Transverse colon (tissue), 4 donors: ENCODE results near the gene USP24. TPM values are rescaled to one million over a fixed set of nuclear protein-coding genes. Genes with fewer than 3 reads are reported as not detected.

Experiments used
- DNase-seq: peaks from one replicate; pipeline ENCODE4 v3.0.0-alpha.2; 2019
- H3K27ac ChIP-seq, 4 donors: fragments of 200-600 bp; sonication (generic); 2 replicates each; pipeline ENCODE4 v1.5.1; 2016 to 2018; ENCODE audit warnings: inconsistent platforms in 4 of 4
- H3K27me3 ChIP-seq: fragments of 200-600 bp; sonication (generic); 2 replicates; pipeline ENCODE4 v1.5.1; 2017; ENCODE audit warnings: inconsistent platforms
- H3K36me3 ChIP-seq, 4 donors: fragments of 200-600 bp; sonication (generic); 2 replicates each; pipeline ENCODE4 v1.5.1; 2017 to 2019; ENCODE audit warnings: inconsistent platforms in 4 of 4
- H3K4me1 ChIP-seq, 4 donors: fragments of 200-600 bp; sonication (generic); 2 replicates each; pipeline ENCODE4 v1.5.1; 2017 to 2020; ENCODE audit warnings: inconsistent platforms in 4 of 4
- H3K4me3 ChIP-seq, 4 donors: fragments of 200-600 bp; sonication (generic); 1 replicate in 1 of 4; 2 replicates in 3 of 4; pipeline versions ENCODE4 v1.5.1 to v1.6.1; 2017 to 2019; ENCODE audit warnings: inconsistent platforms in 4 of 4
- H3K9me3 ChIP-seq, 2 donors: fragments of 200-600 bp; sonication (generic); 2 replicates each; pipeline ENCODE4 v1.5.1; 2017 to 2019; ENCODE audit warnings: inconsistent platforms in 2 of 2
- EP300 ChIP-seq: sonication (generic); formaldehyde crosslinking; IDR thresholded peaks from one replicate; pipeline ENCODE4 v1.6.1; 2017; ENCODE audit warnings: antibody characterized with exemption, low read depth
- POLR2A ChIP-seq: fragments of 450-650 bp; IDR thresholded peaks from one replicate; pipeline ENCODE4 v1.6.1; 2016; ENCODE audit warnings: antibody characterized with exemption, mild to moderate bottlenecking, moderate library complexity
- POLR2AphosphoS5 ChIP-seq, 3 donors: sonication (generic); formaldehyde crosslinking; IDR thresholded peaks; one replicate each; pipeline ENCODE4 v1.6.1; 2016; ENCODE audit warnings: antibody characterized with exemption in 3 of 3
- WGBS, 2 donors: methylation state at CpG; one replicate each; pipeline ENCODE4 v1.1.5; 2018; ENCODE audit warnings: low coverage in 1 of 2; 5-methylcytosine and 5-hydroxymethylcytosine counted together
- in situ Hi-C, 4 donors: fragments of 200-750 bp; cut with MboI; loops; one replicate each; pipeline versions ENCODE4 v1.15.0 to v1.15.1; 2017; ENCODE audit warnings: low sequenced_read_pairs in 3 of 4, low pct_ligation_motif_present in 1 of 4, low pct_unique_long_range_greater_than_20kb in 1 of 4
- intact Hi-C: fragments of 100-400 bp; cut with DNase I; formaldehyde crosslinking; loops from one replicate; pipeline ENCODE4 v1.15.1; 2023; ENCODE audit warnings: low total_unique reads
- total RNA-seq, 4 donors: library from RNA; depleted of rRNA; stranded (reverse); fragments of >200 nt; gene quantifications; one replicate each; pipeline ENCODE4 v1.1.0, GENCODE V29; 2016
- TF ChIP-seq, protein P1 (sequence below), 5 experiments: fragments of 200-600 bp in 3 of 5; fragments of 450-650 bp in 2 of 5; sonication (generic) in 3 of 5; IDR thresholded peaks; 1 replicate in 2 of 5; 2 replicates in 3 of 5; pipeline ENCODE4 v1.5.1; 2016 to 2017; ENCODE audit warnings: antibody characterized with exemption in 5 of 5, inconsistent platforms in 3 of 5, mild to moderate bottlenecking in 2 of 5, moderate library complexity in 1 of 5

Gene USP24
- total RNA-seq, 4 donors from 2014 or later = 30.7 to 79.4 (median 48.9) TPM

DNA sequence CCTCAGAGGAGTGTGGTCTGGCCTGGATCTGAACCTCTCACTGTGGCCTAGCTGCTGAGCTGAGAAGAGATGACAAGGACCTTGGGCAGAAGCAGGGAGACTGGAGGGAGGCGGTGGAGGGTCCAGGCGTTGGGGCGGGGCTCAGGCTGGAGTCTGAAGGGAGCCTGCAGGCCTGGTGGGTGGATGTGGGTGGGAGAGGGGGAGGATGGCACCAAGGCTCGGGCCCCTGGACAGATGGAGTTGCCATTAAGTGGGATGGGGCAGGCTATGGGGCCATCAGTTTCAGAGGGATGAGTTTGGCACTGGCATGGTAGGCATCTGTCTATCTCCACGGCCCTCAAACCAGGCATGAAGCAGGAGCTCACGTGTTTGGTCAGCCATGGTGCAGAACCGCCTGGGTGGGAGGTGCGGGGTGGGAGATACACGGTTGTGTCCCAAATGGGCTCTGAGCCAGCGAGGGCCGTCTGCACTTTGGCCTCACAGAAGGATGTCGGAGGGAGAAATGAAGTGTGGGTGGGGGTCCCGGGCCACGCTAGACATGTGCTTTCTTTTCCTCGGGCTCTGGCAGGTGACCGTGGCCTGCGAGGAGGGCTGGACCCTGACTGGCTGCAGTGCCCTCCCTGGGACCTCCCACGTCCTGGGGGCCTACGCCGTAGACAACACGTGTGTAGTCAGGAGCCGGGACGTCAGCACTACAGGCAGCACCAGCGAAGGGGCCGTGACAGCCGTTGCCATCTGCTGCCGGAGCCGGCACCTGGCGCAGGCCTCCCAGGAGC lies 152.2 kb downstream of the USP24 start:
- intact Hi-C loops (no loop called here), in situ Hi-C loops (no loop called here)
- no peaks in the 10 kb centered on the region for H3K9me3 ChIP-seq
- peaks cover 0 to 9% (median 3%) of the 10 kb centered on the region in 4 donors for H3K36me3 ChIP-seq
- H3K27me3 ChIP-seq = no peaks in the 10 kb centered on the region
- no peak overlapping the region for H3K27ac ChIP-seq
- WGBS, 2 donors = 93 to 94% methylated on average over 3 to 28 of the region's 29 CpGs
- H3K4me1 ChIP-seq = peaks cover 0 to 10% (median 0%) of the 10 kb centered on the region in 4 donors
- H3K4me3 ChIP-seq = no peak overlapping the region
- no peak for DNase-seq
- TF ChIP-seq EP300 (no peak), POLR2AphosphoS5 (IDR thresholded peaks at IDR 0.05) (no peak), POLR2A (no peak)
- TF ChIP-seq, protein P1, sequence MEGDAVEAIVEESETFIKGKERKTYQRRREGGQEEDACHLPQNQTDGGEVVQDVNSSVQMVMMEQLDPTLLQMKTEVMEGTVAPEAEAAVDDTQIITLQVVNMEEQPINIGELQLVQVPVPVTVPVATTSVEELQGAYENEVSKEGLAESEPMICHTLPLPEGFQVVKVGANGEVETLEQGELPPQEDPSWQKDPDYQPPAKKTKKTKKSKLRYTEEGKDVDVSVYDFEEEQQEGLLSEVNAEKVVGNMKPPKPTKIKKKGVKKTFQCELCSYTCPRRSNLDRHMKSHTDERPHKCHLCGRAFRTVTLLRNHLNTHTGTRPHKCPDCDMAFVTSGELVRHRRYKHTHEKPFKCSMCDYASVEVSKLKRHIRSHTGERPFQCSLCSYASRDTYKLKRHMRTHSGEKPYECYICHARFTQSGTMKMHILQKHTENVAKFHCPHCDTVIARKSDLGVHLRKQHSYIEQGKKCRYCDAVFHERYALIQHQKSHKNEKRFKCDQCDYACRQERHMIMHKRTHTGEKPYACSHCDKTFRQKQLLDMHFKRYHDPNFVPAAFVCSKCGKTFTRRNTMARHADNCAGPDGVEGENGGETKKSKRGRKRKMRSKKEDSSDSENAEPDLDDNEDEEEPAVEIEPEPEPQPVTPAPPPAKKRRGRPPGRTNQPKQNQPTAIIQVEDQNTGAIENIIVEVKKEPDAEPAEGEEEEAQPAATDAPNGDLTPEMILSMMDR (IDR thresholded peaks at IDR 0.05) = no peak

DNA sequence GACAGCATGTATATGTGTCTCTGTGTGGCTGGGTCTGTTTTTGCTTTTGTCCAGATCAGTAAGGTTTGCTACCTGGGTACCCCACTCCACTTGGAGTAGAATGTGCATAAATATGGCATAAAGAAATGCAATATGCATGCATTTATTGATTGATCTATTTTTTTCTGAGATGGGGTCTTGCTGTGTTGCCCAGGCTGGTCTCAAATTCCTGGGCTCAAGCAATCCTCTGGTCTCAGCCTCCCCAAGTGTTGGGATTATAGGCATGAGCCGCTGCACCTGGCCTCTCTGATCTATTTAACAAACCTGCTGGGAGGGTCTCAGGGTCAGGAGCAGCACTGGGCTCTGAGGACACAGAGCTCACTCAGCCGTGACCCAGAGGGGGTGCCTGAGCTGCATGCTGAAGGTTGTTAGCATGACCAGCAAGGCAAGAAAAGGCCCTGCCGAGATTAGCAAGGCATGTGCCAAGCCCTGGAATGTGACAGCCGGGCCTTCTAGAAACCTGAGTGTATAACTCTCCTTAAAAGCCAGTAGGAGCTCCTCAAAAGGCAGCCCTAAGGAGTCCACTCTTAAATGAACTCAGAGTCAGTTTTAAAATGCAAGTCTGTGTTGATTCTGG lies 153.3 kb downstream of the USP24 start:
- intact Hi-C loops (no loop called here), in situ Hi-C loops (no loop called here)
- Histone ChIP-seq H3K4me1 (peaks cover 0 to 10% (median 0%) of the 10 kb centered on the region in 4 donors), H3K27ac (no peak overlapping the region), H3K9me3 (no peaks in the 10 kb centered on the region), H3K27me3 (no peaks in the 10 kb centered on the region), H3K36me3 (no peaks in the 10 kb centered on the region), H3K4me3 (no peak overlapping the region)
- TF ChIP-seq POLR2A = no peak
- TF ChIP-seq, protein P1 (IDR thresholded peaks at IDR 0.05) = no peak
- no peak for TF ChIP-seq POLR2AphosphoS5 (IDR thresholded peaks at IDR 0.05)
- TF ChIP-seq EP300 = no peak
- DNase-seq = no peak
- WGBS, 2 donors = 80% methylated on average over 1 to 4 of the region's 4 CpGs

DNA sequence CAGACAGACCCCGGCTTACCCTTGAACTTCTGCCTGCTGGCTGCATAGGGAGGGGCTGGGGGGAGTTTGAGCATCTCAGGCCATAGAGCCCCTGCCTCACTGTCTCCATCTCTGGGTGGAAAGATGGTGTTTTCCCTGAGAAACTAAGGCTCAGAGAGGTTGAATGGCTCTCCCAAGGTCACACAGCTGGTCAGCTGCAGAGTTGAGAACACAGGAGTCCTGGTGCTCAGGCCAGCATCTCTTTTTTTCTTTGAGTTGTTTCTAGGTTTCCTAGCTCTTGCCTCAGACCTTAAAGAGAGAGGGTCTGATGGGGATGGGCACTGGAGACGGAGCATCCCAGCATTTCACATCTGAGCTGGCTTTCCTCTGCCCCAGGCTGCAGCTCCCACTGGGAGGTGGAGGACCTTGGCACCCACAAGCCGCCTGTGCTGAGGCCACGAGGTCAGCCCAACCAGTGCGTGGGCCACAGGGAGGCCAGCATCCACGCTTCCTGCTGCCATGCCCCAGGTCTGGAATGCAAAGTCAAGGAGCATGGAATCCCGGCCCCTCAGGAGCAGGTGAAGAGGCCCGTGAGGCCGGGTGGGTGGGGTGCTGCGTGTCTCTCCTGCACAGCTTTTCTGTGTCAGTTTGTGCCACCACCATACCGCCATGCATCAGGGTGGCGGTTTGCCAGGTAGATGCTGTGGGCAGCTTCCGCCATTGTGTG lies 154.0 kb downstream of the USP24 start:
- Histone ChIP-seq H3K27me3 (no peaks in the 10 kb centered on the region), H3K4me3 (no peak overlapping the region), H3K36me3 (no peaks in the 10 kb centered on the region), H3K9me3 (no peaks in the 10 kb centered on the region), H3K27ac (no peak overlapping the region), H3K4me1 (peaks cover 0 to 10% (median 0%) of the 10 kb centered on the region in 4 donors)
- DNase-seq = no peak
- no peak for TF ChIP-seq POLR2AphosphoS5 (IDR thresholded peaks at IDR 0.05)
- TF ChIP-seq EP300 = no peak
- TF ChIP-seq, protein P1 (IDR thresholded peaks at IDR 0.05) = no peak
- TF ChIP-seq POLR2A = no peak
- in situ Hi-C loops (no loop called here), intact Hi-C loops (no loop called here)
- WGBS, 2 donors = 85% methylated on average over 13 of the region's 13 CpGs; no CpG with 5 or more reads in 1 of the 2 donors
